ENCODE measurements around the gene C1QTNF6.
"Not testable (repeated sequence)": the region's sequence is repeated elsewhere in the genome, so short reads cannot be mapped to it uniquely, and the experiment has no call there.

C1QTNF6 gene

GRCh38 chr22:37175414-37176281 is 12.4 kb downstream of the C1QTNF6 start:
- no peak for DNase-seq

GRCh38 chr22:37174964-37175363 is 13.1 kb downstream of the C1QTNF6 start:
- DNase-seq: no peak

- peak; percentile 60 for DNase-seq
These were observed 14.3 kb downstream of the C1QTNF6 start for GRCh38 chr22:37173709-37174108.

GRCh38 chr22:37172266-37173245 is 15.5 kb downstream of the C1QTNF6 start:
- DNase-seq: no peak

GRCh38 chr22:37171662-37172061 is 16.4 kb downstream of the C1QTNF6 start:
- DNase-seq: no peak

- not testable (repeated sequence) for DNase-seq
These were observed 17.2 kb downstream of the C1QTNF6 start for GRCh38 chr22:37170689-37171405.

- no peak for DNase-seq
These were observed 17.9 kb downstream of the C1QTNF6 start for GRCh38 chr22:37169947-37170688.

- no peak for DNase-seq
These were observed 18.6 kb downstream of the C1QTNF6 start for GRCh38 chr22:37169406-37169805.

GRCh38 chr22:37167981-37168647 is 19.9 kb downstream of the C1QTNF6 start:
- no peak for DNase-seq

- DNase-seq: no peak
These were observed 20.7 kb downstream of the C1QTNF6 start for GRCh38 chr22:37167176-37167980.

GRCh38 chr22:37166675-37167066 is 21.4 kb downstream of the C1QTNF6 start:
- DNase-seq: peak; percentile 50

GRCh38 chr22:37165940-37166674 is 21.9 kb downstream of the C1QTNF6 start:
- DNase-seq: no peak

GRCh38 chr22:37165066-37165465 is 23.0 kb downstream of the C1QTNF6 start:
- DNase-seq: no peak

GRCh38 chr22:37164505-37164887 is 23.6 kb downstream of the C1QTNF6 start:
- DNase-seq: no peak

GRCh38 chr22:37163575-37164504 is 24.2 kb downstream of the C1QTNF6 start:
- DNase-seq: no peak

GRCh38 chr22:37163096-37163489 is 25.0 kb downstream of the C1QTNF6 start:
- no peak for DNase-seq

- DNase-seq: no peak
These were observed 25.6 kb downstream of the C1QTNF6 start for GRCh38 chr22:37162221-37163095.

- no peak for DNase-seq
These were observed 26.6 kb downstream of the C1QTNF6 start for GRCh38 chr22:37161443-37161842.
